Neural crest cell (in vitro differentiated cells): ENCODE results near the gene TIGD3. TPM values are rescaled to one million over a fixed set of nuclear protein-coding genes. Genes with fewer than 3 reads are reported as not detected.

Source experiments
- DNase-seq: peaks from one replicate; pipeline ENCODE4 v3.0.0; 2021; ENCODE audit warnings: low read depth, mixed read lengths, low spot score
- H3K27ac Mint-ChIP-seq: one replicate; pipeline ENCODE4 v1.8.0; 2021; ENCODE audit warnings: mild to moderate bottlenecking, mixed read lengths; ENCODE audit not compliant: unreplicated experiment
- H3K27me3 Mint-ChIP-seq: 2 replicates; pipeline ENCODE4 v1.8.0; 2021; ENCODE audit warnings: low read depth, mild to moderate bottlenecking, mixed read lengths
- H3K36me3 Mint-ChIP-seq: 2 replicates; pipeline ENCODE4 v1.8.0; 2021; ENCODE audit warnings: low read depth, mild to moderate bottlenecking, mixed read lengths
- H3K4me1 Mint-ChIP-seq: 2 replicates; pipeline ENCODE4 v1.8.0; 2021; ENCODE audit warnings: mixed read lengths
- H3K4me3 Mint-ChIP-seq: one replicate; pipeline ENCODE4 v1.8.0; 2021; ENCODE audit warnings: mild to moderate bottlenecking, mixed read lengths
- H3K9me3 Mint-ChIP-seq: 2 replicates; pipeline ENCODE4 v1.8.0; 2021; ENCODE audit warnings: mixed read lengths
- CTCF ChIP-seq: fragments of 200-600 bp; sonication (generic); conservative IDR thresholded peaks from 2 replicates; pipeline ENCODE4 v1.5.0; 2021; ENCODE audit warnings: antibody characterized with exemption, mild to moderate bottlenecking
- total RNA-seq: library from RNA; stranded (reverse); gene quantifications from 2 replicates; pipeline ENCODE4 v1.2.1, GENCODE V29; 2021

The TIGD3 gene
- total RNA-seq, 1 donor from 2014 or later, result 3.3 TPM

GRCh38 chr11:65378928-65379638 lies 24.5 kb downstream of the TIGD3 start:
- Mint-ChIP-seq H3K27ac (no peak overlapping the region), H3K27me3 (no peaks in the 10 kb centered on the region), H3K4me1 (peaks cover 23% of the 10 kb centered on the region), H3K4me3 (no peak overlapping the region), H3K36me3 (no peaks in the 10 kb centered on the region), H3K9me3 (no peaks in the 10 kb centered on the region)
- no peak for TF ChIP-seq CTCF
- no peak for DNase-seq

- Mint-ChIP-seq H3K27me3 (no peaks in the 10 kb centered on the region), H3K4me3 (no peak overlapping the region), H3K27ac (no peak overlapping the region), H3K4me1 (peaks cover 26% of the 10 kb centered on the region), H3K9me3 (no peaks in the 10 kb centered on the region), H3K36me3 (no peaks in the 10 kb centered on the region)
- no peak for DNase-seq
- no peak for TF ChIP-seq CTCF
Observed at GRCh38 chr11:65379698-65380459, 25.3 kb downstream of the TIGD3 start.

- no peaks in the 10 kb centered on the region for H3K36me3 Mint-ChIP-seq
Observed at GRCh38 chr11:65380460-65381119, 26.0 kb downstream of the TIGD3 start.

GRCh38 chr11:65381716-65382032 lies 27.1 kb downstream of the TIGD3 start:
- peaks cover 26% of the 10 kb centered on the region for H3K4me1 Mint-ChIP-seq

More at GRCh38 chr11:65380460-65381119, 26.0 kb downstream of the TIGD3 start:
- no peak overlapping the region for H3K4me3 Mint-ChIP-seq
- no peak for TF ChIP-seq CTCF
- peaks cover 26% of the 10 kb centered on the region for H3K4me1 Mint-ChIP-seq
- no peak overlapping the region for H3K27ac Mint-ChIP-seq
- no peaks in the 10 kb centered on the region for H3K9me3 Mint-ChIP-seq
- H3K27me3 Mint-ChIP-seq, result no peaks in the 10 kb centered on the region
- DNase-seq, result no peak

More at GRCh38 chr11:65381716-65382032, 27.1 kb downstream of the TIGD3 start:
- TF ChIP-seq CTCF, result no peak
- Mint-ChIP-seq H3K27ac (no peak overlapping the region), H3K36me3 (no peaks in the 10 kb centered on the region), H3K9me3 (no peaks in the 10 kb centered on the region), H3K27me3 (no peaks in the 10 kb centered on the region), H3K4me3 (no peak overlapping the region)
- DNase-seq, result no peak
